ENCODE data around the gene DCTN1. TPM values are rescaled to one million over a fixed set of nuclear protein-coding genes. Genes with fewer than 3 reads are reported as not detected.

Gene DCTN1
- total RNA-seq, 2 donors from 2014 or later, result 159 to 213 TPM

GRCh38 chr2:74334931-74335333, 45.2 kb downstream of the DCTN1 start:
- H3K36me3 ChIP-seq (ENCODE audit: control insufficient read depth, insufficient read depth, low read length), result no peaks in the 10 kb centered on the region
- Mint-ChIP-seq H3K27me3 (ENCODE audit: insufficient read depth) (no peaks in the 10 kb centered on the region), H3K9me3 (no peaks in the 10 kb centered on the region), H3K36me3 (ENCODE audit: low read depth) (no peaks in the 10 kb centered on the region), H3K27ac (no peak overlapping the region), H3K4me1 (no peaks in the 10 kb centered on the region), H3K4me3 (no peak overlapping the region)
- DNase-seq, result peak; percentile 95
- peak; percentile 96 for TF ChIP-seq CTCF (conservative IDR thresholded peaks at IDR 0.05)
- H3K9ac ChIP-seq (ENCODE audit: extremely low read depth, low read length, poor library complexity, severe bottlenecking), result no peak overlapping the region
- H3K27me3 ChIP-seq (ENCODE audit: control insufficient read depth, insufficient read depth, low read length, poor library complexity, severe bottlenecking), result no peaks in the 10 kb centered on the region
- H3K4me1 ChIP-seq (ENCODE audit: control insufficient read depth, insufficient read depth, low read length), result no peaks in the 10 kb centered on the region
- 46 to 76% methylated on average over 2 to 3 of the region's 3 CpGs for WGBS, 2 experiments (ENCODE audit: insufficient coverage in 1 of 2, insufficient read length in 1 of 2)
- no peak overlapping the region for H3K4me3 ChIP-seq (ENCODE audit: low read length)
- no peaks in the 10 kb centered on the region for H3K9me3 ChIP-seq (ENCODE audit: control insufficient read depth, low read length)
- H3K27ac ChIP-seq (ENCODE audit: low read depth, low read length), result no peak overlapping the region

GRCh38 chr2:74333896-74334586, 46.1 kb downstream of the DCTN1 start:
- no peaks in the 10 kb centered on the region for H3K36me3 Mint-ChIP-seq (ENCODE audit: low read depth)
- no peaks in the 10 kb centered on the region for H3K27me3 Mint-ChIP-seq (ENCODE audit: insufficient read depth)
- DNase-seq, result no peak
- H3K4me3 Mint-ChIP-seq, result no peak overlapping the region
- no peak overlapping the region for H3K27ac ChIP-seq (ENCODE audit: low read depth, low read length)
- no peaks in the 10 kb centered on the region for H3K4me1 Mint-ChIP-seq
- H3K27ac Mint-ChIP-seq, result no peak overlapping the region
- TF ChIP-seq CTCF (conservative IDR thresholded peaks at IDR 0.05), result no peak
- H3K9me3 ChIP-seq (ENCODE audit: control insufficient read depth, low read length), result no peaks in the 10 kb centered on the region
- H3K9ac ChIP-seq (ENCODE audit: extremely low read depth, low read length, poor library complexity, severe bottlenecking), result no peak overlapping the region
- no peaks in the 10 kb centered on the region for H3K27me3 ChIP-seq (ENCODE audit: control insufficient read depth, insufficient read depth, low read length, poor library complexity, severe bottlenecking)
- 88 to 89% methylated on average over 5 to 6 of the region's 6 CpGs for WGBS, 2 experiments (ENCODE audit: insufficient coverage in 1 of 2, insufficient read length in 1 of 2)
- no peaks in the 10 kb centered on the region for H3K4me1 ChIP-seq (ENCODE audit: control insufficient read depth, insufficient read depth, low read length)
- H3K36me3 ChIP-seq (ENCODE audit: control insufficient read depth, insufficient read depth, low read length), result no peaks in the 10 kb centered on the region
- no peak overlapping the region for H3K4me3 ChIP-seq (ENCODE audit: low read length)
- no peaks in the 10 kb centered on the region for H3K9me3 Mint-ChIP-seq

GRCh38 chr2:74333175-74333574, 46.9 kb downstream of the DCTN1 start:
- Mint-ChIP-seq H3K27ac (no peak overlapping the region), H3K4me3 (no peak overlapping the region), H3K9me3 (no peaks in the 10 kb centered on the region)

More at GRCh38 chr2:74333175-74333574, 46.9 kb downstream of the DCTN1 start:
- Histone ChIP-seq H3K36me3 (ENCODE audit: control insufficient read depth, insufficient read depth, low read length) (no peaks in the 10 kb centered on the region), H3K9ac (ENCODE audit: extremely low read depth, low read length, poor library complexity, severe bottlenecking) (no peak overlapping the region), H3K27ac (ENCODE audit: low read depth, low read length) (no peak overlapping the region), H3K4me3 (ENCODE audit: low read length) (no peak overlapping the region), H3K9me3 (ENCODE audit: control insufficient read depth, low read length) (no peaks in the 10 kb centered on the region), H3K27me3 (ENCODE audit: control insufficient read depth, insufficient read depth, low read length, poor library complexity, severe bottlenecking) (no peaks in the 10 kb centered on the region), H3K4me1 (ENCODE audit: control insufficient read depth, insufficient read depth, low read length) (no peaks in the 10 kb centered on the region)
- TF ChIP-seq CTCF (conservative IDR thresholded peaks at IDR 0.05), result peak; percentile 82
- peak; percentile 85 for DNase-seq
- WGBS, 2 experiments (ENCODE audit: insufficient coverage in 1 of 2, insufficient read length in 1 of 2), result 30% methylated on average over 3 of the region's 3 CpGs; no CpG with 5 or more reads in 1 of the 2 experiments
- Mint-ChIP-seq H3K4me1 (no peaks in the 10 kb centered on the region), H3K27me3 (ENCODE audit: insufficient read depth) (no peaks in the 10 kb centered on the region), H3K36me3 (ENCODE audit: low read depth) (no peaks in the 10 kb centered on the region)
